IPS DF 4.7 (cell line): ENCODE data around the gene FYCO1.
"Not testable (repeated sequence)": the region's sequence is repeated elsewhere in the genome, so short reads cannot be mapped to it uniquely, and the experiment has no call there.

Source experiments
- DNase-seq: peaks from one replicate; pipeline ENCODE4 v3.0.0-alpha.2; 2013; ENCODE audit warnings: low spot score; ENCODE audit errors: extremely low read depth

FYCO1 gene

GRCh38 chr3:46010519-46011113 is 15.0 kb upstream of the FYCO1 start:
- DNase-seq, result no peak

- no peak for DNase-seq
These were observed 12.4 kb upstream of the FYCO1 start for GRCh38 chr3:46008058-46008457.

DNA sequence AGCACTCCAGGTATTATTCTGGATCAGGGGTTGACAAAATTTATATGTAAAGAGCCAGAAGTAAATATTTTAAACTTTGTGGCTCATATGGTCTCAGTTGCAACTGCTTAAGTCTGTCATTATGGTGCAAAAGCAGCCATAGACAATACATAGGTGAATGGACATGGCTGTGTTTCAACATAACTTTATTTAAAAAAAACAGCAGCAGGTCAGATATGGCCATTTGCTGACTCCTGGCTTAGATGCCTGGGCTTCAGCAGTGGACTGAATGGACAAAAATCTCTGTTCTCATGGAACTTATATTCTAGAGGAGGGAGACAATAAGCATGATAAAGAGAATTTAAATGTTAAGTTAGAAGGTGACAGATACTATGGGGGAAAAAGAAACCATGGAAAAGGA is 11.7 kb upstream of the FYCO1 start:
- no peak for DNase-seq

DNA sequence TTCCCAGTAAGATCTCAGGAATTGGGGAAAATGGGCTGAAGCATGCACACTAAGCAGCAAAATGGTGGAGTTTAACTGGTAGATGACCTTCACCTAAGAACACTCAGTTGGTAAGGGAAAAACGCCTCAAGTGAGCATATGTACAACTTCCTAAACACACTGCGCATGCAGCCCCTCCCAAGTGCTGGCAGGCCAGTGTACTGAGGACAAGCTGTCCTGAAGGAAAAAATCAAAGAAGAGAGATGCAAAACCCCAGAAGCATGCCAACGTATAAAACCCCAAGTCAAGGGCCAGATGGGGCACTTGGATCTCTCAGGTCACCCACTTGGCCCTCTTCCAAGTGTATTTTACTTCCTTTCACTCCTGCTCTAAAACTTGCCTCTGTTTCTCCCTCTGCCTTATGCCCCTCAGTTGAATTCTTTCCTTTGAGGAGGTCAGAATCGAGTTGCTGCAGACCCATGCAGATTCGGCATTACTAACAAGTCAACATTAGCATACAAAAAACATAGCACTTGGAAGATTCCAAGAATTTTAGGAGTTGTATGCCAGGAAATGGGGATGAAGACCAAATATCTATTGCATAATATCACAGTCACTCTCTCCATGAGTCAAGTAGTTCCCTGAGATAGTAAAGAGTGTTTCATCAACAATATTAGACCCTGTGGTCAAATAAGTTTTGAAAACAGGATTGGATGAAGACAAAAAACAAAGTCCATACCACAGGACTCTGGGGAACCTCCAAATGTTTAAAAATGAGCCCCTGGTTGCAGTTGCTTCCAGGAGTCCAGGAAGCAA is 10.8 kb upstream of the FYCO1 start:
- DNase-seq, result no peak

GRCh38 chr3:46003706-46004105 is 8.1 kb upstream of the FYCO1 start:
- not testable (repeated sequence) for DNase-seq

- no peak for DNase-seq
These were observed 5.6 kb upstream of the FYCO1 start for GRCh38 chr3:46001178-46001577.

DNA sequence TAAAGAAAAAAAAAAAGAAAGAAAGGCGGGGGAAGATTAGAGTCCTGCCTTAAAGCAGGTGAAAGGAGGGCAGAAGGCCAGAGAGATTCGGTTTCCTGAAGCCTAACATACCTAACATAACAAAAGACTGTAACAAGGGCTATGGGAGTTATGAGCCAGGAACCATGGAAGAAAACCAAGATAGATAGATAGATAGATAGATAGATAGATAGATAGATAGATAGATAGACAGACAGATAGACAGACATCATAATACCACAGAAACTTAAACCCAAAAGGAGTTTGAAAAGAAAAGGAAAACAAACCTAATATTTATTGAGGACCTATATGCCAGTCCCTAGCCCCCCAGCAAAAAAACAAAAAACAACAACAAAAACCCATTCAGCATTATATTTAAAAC is 2.3 kb upstream of the FYCO1 start:
- no peak for DNase-seq

DNA sequence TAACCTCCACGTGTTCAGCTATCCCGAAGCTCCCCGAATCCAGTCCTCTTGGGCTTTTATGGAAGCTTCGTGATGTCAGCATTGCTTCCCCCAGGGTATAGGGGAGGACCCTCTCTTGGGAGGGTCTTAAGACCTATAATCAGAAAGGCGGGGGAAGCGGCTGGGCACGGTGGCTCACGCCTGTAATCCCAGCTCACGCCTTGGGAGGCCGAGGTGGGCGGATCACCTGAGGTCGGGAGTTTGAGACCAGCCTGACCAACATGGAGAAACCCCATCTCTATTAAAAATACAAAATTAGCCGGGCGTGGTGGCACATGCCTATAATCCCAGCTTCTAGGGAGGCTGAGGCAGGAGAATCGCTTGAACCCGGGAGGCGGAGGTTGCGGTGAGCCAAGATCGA is 1.9 kb upstream of the FYCO1 start:
- DNase-seq, result not testable (repeated sequence)

GRCh38 chr3:45994419-45995235 is 997 bp downstream of the FYCO1 start:
- DNase-seq, result no peak

DNA sequence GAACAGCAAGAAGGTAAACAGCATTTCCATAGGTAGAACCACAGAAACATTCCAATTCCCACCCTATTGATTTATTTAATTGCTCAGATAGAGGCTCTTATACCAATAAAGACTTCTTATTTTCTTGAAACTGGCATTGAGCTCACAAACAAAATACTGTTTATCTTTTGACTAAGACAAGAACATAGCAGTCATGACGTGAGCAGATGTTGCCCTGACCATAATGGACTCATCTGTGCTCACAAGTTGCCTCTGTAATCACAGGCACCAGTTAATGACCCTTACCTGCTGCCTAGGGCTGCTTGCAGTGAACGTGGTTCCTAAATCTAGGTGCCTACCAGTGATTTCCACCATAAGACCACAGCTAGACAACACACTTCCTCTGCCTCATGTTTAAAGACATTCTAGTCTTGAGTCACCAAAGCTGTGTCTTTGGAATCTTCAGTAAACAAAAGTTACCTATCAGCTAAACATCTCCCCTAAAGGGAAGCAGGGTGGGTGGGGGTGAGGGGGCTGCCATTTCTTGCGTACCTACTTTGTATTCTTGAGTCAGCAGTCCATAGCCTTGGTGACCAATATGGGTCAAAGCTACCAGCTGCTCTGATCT is 2.1 kb downstream of the FYCO1 start:
- DNase-seq, result no peak

- no peak for DNase-seq
These were observed 2.8 kb downstream of the FYCO1 start for GRCh38 chr3:45992821-45993221.

GRCh38 chr3:45992133-45992729 is 3.4 kb downstream of the FYCO1 start:
- no peak for DNase-seq

DNA sequence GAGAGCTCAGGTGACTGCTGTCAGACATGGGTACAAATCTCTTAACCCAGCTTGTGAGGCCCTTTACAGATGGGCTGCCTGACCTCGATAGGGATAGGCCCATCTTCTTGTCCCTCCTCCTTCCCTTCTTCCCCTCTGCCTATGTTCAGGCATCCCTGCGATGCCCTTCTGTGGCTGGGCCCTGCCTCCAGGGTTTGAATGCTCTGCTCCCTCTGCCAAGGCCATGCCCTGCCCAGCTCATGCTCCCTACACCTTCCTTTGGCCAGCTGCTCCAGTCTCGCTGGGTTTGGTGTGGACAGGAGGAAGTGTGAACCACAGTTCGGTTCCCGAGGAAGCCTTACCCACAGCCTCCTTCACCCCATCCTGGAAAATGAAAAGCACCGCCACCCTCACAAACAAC is 4.3 kb downstream of the FYCO1 start:
- DNase-seq, result no peak

DNA sequence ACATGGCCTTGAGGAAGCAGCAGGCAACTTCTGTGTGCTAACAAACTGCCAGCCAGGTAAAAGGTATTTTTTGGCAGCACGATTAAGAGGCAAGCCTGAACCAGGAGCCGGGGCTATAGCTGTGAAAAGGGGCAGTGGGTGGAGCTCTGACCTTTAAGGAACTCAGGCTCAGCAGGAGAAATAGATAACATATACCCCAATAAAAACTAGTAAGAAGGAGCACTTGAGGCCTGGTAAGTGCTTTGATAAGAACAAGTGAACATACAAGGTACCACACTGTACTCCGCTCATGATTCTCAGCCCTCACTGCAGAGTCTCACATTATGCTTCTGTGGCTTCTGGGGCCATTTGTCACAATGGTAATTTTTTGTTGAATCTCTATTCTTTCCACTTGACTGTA is 5.4 kb downstream of the FYCO1 start:
- no peak for DNase-seq

- DNase-seq, result no peak
These were observed 6.8 kb downstream of the FYCO1 start for GRCh38 chr3:45988804-45989203.

DNA sequence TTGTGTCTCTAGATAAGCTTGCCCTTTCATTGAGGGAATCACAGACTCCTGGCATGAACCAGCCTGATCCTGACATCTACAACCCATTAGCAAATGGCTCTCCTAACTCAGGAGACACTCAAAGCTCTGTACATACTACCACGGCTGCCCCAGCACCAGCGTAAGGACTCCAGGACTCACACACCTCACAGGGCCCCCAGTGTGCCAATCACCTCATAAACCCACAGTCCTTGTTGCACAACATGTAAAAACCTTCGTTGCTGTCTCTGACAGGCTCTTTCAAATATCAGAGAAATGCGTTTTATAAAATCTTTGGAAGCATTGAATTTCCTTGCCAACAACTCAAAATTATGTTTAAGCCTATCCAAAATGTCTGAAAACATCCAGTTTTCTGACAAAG is 7.3 kb downstream of the FYCO1 start:
- no peak for DNase-seq

GRCh38 chr3:45987368-45988291 is 8.0 kb downstream of the FYCO1 start:
- no peak for DNase-seq

DNA sequence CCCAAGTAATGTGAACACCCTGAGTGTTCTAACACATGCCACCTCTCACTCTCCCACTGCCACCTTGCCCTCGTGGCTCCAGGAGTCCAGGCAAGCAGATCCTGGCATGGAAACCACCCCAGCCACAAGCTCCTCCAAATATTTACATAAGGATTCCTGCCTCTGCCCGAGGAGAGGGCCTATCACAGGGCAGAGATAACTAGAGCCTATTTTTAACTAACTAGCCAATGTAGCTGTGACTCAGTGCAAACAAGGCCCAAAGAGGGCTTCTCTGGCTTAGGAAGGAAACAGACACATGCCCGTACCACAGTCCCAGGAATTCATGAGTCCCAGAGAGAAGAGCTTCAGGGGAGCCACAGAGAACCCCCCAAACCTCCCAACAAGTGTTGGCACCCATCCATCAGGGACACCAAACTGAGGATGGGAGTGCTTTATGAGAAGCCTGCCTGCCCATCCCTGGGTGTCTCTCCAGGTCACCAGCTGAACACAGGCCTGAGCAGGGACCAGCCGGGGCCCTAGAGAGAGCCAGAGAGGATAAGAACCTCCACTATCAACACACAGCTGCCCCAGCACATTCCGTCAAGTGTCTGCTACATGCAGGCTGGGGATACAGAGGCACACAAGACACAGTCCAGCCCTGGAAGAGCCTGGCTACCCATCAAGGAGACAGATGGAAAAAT is 9.2 kb downstream of the FYCO1 start:
- DNase-seq, result no peak

GRCh38 chr3:45985532-45986302 is 9.9 kb downstream of the FYCO1 start:
- DNase-seq, result no peak
